HepG2 (cell line): Measurements from ENCODE around the gene ANKLE1. TPM values are rescaled to one million over a fixed set of nuclear protein-coding genes. Genes with fewer than 3 reads are reported as not detected.

Source experiments
- ATRX ChIP-seq: sonication (generic); formaldehyde crosslinking; IDR thresholded peaks from 2 replicates; pipeline ENCODE4 v1.4.0; 2020; ENCODE audit warnings: missing genetic modification reagents, borderline replicate concordance
- CBX5 ChIP-seq: sonication (generic); formaldehyde crosslinking; IDR thresholded peaks from 2 replicates; pipeline ENCODE4 v1.4.0; 2020; ENCODE audit warnings: missing genetic modification reagents, borderline replicate concordance
- HDAC2 ChIP-seq: sonication (generic); formaldehyde crosslinking; IDR thresholded peaks from 2 replicates; pipeline ENCODE4 v1.4.0; 2020; ENCODE audit warnings: missing genetic modification reagents
- HES4 ChIP-seq: sonication (generic); formaldehyde crosslinking; IDR thresholded peaks from 2 replicates; pipeline ENCODE4 v1.9.0; 2021; ENCODE audit warnings: mild to moderate bottlenecking, missing genetic modification reagents, borderline replicate concordance
- HIVEP1 ChIP-seq: sonication (generic); formaldehyde crosslinking; IDR thresholded peaks from 2 replicates; pipeline ENCODE4 v1.4.0; 2020; ENCODE audit warnings: mild to moderate bottlenecking, missing genetic modification reagents
- HOXD1 ChIP-seq: sonication (generic); formaldehyde crosslinking; IDR thresholded peaks from 2 replicates; pipeline ENCODE4 v1.5.0; 2020; ENCODE audit warnings: missing genetic modification reagents
- JARID2 ChIP-seq: sonication (generic); formaldehyde crosslinking; IDR thresholded peaks from 2 replicates; pipeline ENCODE4 v1.8.1; 2023; ENCODE audit warnings: missing genetic modification reagents, inconsistent platforms; ENCODE audit not compliant: insufficient replicate concordance
- MXI1 ChIP-seq: IDR thresholded peaks from 3 replicates; pipeline ENCODE4 v1.6.1; 2012; ENCODE audit warnings: low read depth, low read length, inconsistent platforms, borderline replicate concordance
- NAIF1 ChIP-seq: sonication (generic); formaldehyde crosslinking; IDR thresholded peaks from 2 replicates; pipeline ENCODE4 v1.5.0; 2020; ENCODE audit warnings: mild to moderate bottlenecking, missing genetic modification reagents, borderline replicate concordance
- NCOR1 ChIP-seq: fragments of 200-600 bp; sonication (generic); IDR thresholded peaks from 2 replicates; pipeline ENCODE4 v1.7.0; 2017; ENCODE audit warnings: antibody characterized with exemption, low read length, borderline replicate concordance
- NFE2 ChIP-seq: sonication (generic); formaldehyde crosslinking; IDR thresholded peaks from 2 replicates; pipeline ENCODE4 v1.4.0; 2020; ENCODE audit warnings: missing genetic modification reagents
- PAX8 ChIP-seq: sonication (generic); formaldehyde crosslinking; IDR thresholded peaks from 2 replicates; pipeline ENCODE4 v1.8.0; 2022; ENCODE audit warnings: mild to moderate bottlenecking, missing genetic modification reagents, borderline replicate concordance
- PTBP1 ChIP-seq: fragments of 200-400 bp; formaldehyde crosslinking; IDR thresholded peaks from 2 replicates; pipeline ENCODE4 v1.6.1; 2018; ENCODE audit warnings: low read length, low read depth; ENCODE audit not compliant: poor library complexity, severe bottlenecking
- TEAD3 ChIP-seq: optimal IDR thresholded peaks from 2 replicates; pipeline ENCODE3; 2016; ENCODE audit warnings: borderline replicate concordance
- ZNF441 ChIP-seq: sonication (generic); formaldehyde crosslinking; IDR thresholded peaks from 2 replicates; pipeline ENCODE4 v1.7.0; 2021; ENCODE audit warnings: missing genetic modification reagents, borderline replicate concordance
- ZNF546 ChIP-seq: sonication (generic); formaldehyde crosslinking; conservative IDR thresholded peaks from 2 replicates; pipeline ENCODE4 v1.8.1; 2023; ENCODE audit warnings: mild to moderate bottlenecking, missing genetic modification reagents
- ZNF605 ChIP-seq: sonication (generic); formaldehyde crosslinking; IDR thresholded peaks from 2 replicates; pipeline ENCODE4 v1.8.0; 2022; ENCODE audit warnings: mild to moderate bottlenecking, missing genetic modification reagents
- ZNF713 ChIP-seq: sonication (generic); formaldehyde crosslinking; IDR thresholded peaks from 2 replicates; pipeline ENCODE4 v1.4.0; 2020; ENCODE audit warnings: mild to moderate bottlenecking, missing genetic modification reagents
- polyA plus RNA-seq, 8 experiments: library from polyadenylated mRNA; depleted of rRNA in 3 of 8; stranded (reverse) in 7 of 8; unstranded in 1 of 8; fragments of >200 nt; fragmentation: Illumina TruSeq in 4 of 8; extraction: Trizol in 4 of 8; gene quantifications; 2 replicates each; pipeline versions ENCODE4 v1.2.1 to v1.2.3, GENCODE V29; 2011 to 2016; ENCODE audit warnings: low read depth in 4 of 8, missing spikeins in 1 of 8, mixed read lengths in 1 of 8; ENCODE audit not compliant: insufficient read depth in 1 of 8
- total RNA-seq, 5 experiments: library from RNA; depleted of rRNA; stranded (reverse); fragments of >200 nt; fragmentation: Illumina TruSeq; extraction: Trizol; gene quantifications; 2 replicates each; pipeline ENCODE4 v1.2.3, GENCODE V29; 2016; ENCODE audit warnings: low read depth in 1 of 5
- TF ChIP-seq, protein P1 (sequence below): sonication (generic); formaldehyde crosslinking; IDR thresholded peaks from 2 replicates; pipeline ENCODE4 v1.8.1; 2023; ENCODE audit warnings: mild to moderate bottlenecking, inconsistent platforms, moderate library complexity, missing genetic modification reagents, borderline replicate concordance
- TF ChIP-seq, protein P2 (sequence below): sonication (generic); formaldehyde crosslinking; IDR thresholded peaks from 2 replicates; pipeline ENCODE4 v1.4.0; 2020; ENCODE audit warnings: missing genetic modification reagents
- TF ChIP-seq, protein P3 (sequence below): sonication (generic); formaldehyde crosslinking; IDR thresholded peaks from 2 replicates; pipeline ENCODE4 v1.8.1; 2022; ENCODE audit warnings: mild to moderate bottlenecking, missing genetic modification reagents
- TF ChIP-seq, protein P4 (sequence below): sonication (generic); formaldehyde crosslinking; IDR thresholded peaks from 2 replicates; pipeline ENCODE4 v1.4.0; 2020; ENCODE audit warnings: missing genetic modification reagents

The ANKLE1 gene
- total and polyA plus RNA-seq, 2 of the 13 experiments (the other 11 are each of a cell fraction or from before 2014, with no cell fraction given), result 0.69 to 1.5 TPM

DNA sequence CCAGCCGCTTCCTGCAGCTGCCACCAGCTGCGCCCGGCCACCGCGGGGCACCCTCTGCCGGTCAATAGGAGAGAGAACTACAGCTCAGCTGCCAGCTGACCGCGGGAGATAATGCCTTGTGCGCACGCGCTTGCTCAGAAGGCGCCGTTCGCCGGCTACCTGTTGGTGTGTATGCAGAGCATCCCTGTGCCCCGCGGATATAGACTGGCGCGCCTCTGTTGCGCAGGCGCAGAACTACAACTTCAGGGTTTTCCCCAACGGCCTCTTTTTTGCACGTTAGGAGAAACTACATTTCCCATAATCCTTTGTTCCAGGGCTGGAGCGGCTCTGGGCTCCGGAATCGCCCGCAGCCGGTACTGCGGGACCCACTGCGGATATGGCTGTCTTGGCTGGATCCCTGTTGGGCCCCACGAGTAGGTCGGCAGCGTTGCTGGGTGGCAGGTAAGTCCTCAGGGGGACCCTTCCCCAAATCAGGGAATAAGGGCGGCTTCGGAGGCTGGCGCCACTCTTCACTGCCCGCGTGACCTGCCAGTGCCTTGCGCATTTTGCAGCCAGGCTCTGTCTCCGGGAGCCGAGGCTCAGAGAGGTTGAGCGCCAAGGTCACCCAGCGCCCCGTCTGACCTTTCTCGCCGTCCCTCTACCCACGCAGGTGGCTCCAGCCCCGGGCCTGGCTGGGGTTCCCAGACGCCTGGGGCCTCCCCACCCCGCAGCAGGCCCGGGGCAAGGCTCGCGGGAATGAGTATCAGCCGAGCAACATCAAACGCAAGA lies 24.0 kb downstream of the ANKLE1 start, which contains the start of gene MRPL34 (continued):
- no peak for TF ChIP-seq ZNF713 (CRISPR knock-in tag)
- no peak for TF ChIP-seq HES4 (CRISPR knock-in tag)
- no peak for TF ChIP-seq NCOR1
- TF ChIP-seq CBX5 (CRISPR knock-in tag), result peak; percentile 70; the same call in 1 of the 2 replicates
- no peak; the same call in 1 of the 2 replicates for TF ChIP-seq HIVEP1 (CRISPR knock-in tag)
- TF ChIP-seq PAX8 (CRISPR knock-in tag), result no peak
- TF ChIP-seq MXI1, result peak; percentile 45; the same call in 1 of the 3 replicates
- no peak; the same call in 1 of the 2 replicates for TF ChIP-seq HOXD1
- TF ChIP-seq, protein P1, sequence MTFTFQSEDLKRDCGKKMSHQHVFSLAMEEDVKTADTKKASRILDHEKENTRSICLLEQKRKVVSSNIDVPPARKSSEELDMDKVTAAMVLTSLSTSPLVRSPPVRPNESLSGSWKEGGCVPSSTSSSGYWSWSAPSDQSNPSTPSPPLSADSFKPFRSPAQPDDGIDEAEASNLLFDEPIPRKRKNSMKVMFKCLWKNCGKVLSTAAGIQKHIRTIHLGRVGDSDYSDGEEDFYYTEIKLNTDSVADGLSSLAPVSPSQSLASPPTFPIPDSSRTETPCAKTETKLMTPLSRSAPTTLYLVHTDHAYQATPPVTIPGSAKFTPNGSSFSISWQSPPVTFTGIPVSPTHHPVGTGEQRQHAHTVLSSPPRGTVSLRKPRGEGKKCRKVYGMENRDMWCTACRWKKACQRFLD (CRISPR knock-in tag), result 0 out of 2 replicates have a peak, but pooled peaks have one; percentile 62
- peak; percentile 40 for TF ChIP-seq TEAD3 (CRISPR knock-in tag)
- TF ChIP-seq JARID2 (CRISPR knock-in tag), result peak; percentile 49
- TF ChIP-seq, protein P2, sequence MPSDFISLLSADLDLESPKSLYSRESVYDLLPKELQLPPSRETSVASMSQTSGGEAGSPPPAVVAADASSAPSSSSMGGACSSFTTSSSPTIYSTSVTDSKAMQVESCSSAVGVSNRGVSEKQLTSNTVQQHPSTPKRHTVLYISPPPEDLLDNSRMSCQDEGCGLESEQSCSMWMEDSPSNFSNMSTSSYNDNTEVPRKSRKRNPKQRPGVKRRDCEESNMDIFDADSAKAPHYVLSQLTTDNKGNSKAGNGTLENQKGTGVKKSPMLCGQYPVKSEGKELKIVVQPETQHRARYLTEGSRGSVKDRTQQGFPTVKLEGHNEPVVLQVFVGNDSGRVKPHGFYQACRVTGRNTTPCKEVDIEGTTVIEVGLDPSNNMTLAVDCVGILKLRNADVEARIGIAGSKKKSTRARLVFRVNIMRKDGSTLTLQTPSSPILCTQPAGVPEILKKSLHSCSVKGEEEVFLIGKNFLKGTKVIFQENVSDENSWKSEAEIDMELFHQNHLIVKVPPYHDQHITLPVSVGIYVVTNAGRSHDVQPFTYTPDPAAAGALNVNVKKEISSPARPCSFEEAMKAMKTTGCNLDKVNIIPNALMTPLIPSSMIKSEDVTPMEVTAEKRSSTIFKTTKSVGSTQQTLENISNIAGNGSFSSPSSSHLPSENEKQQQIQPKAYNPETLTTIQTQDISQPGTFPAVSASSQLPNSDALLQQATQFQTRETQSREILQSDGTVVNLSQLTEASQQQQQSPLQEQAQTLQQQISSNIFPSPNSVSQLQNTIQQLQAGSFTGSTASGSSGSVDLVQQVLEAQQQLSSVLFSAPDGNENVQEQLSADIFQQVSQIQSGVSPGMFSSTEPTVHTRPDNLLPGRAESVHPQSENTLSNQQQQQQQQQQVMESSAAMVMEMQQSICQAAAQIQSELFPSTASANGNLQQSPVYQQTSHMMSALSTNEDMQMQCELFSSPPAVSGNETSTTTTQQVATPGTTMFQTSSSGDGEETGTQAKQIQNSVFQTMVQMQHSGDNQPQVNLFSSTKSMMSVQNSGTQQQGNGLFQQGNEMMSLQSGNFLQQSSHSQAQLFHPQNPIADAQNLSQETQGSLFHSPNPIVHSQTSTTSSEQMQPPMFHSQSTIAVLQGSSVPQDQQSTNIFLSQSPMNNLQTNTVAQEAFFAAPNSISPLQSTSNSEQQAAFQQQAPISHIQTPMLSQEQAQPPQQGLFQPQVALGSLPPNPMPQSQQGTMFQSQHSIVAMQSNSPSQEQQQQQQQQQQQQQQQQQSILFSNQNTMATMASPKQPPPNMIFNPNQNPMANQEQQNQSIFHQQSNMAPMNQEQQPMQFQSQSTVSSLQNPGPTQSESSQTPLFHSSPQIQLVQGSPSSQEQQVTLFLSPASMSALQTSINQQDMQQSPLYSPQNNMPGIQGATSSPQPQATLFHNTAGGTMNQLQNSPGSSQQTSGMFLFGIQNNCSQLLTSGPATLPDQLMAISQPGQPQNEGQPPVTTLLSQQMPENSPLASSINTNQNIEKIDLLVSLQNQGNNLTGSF (CRISPR knock-in tag), result no peak
- no peak for TF ChIP-seq PTBP1
- TF ChIP-seq, protein P3, sequence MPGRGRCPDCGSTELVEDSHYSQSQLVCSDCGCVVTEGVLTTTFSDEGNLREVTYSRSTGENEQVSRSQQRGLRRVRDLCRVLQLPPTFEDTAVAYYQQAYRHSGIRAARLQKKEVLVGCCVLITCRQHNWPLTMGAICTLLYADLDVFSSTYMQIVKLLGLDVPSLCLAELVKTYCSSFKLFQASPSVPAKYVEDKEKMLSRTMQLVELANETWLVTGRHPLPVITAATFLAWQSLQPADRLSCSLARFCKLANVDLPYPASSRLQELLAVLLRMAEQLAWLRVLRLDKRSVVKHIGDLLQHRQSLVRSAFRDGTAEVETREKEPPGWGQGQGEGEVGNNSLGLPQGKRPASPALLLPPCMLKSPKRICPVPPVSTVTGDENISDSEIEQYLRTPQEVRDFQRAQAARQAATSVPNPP (CRISPR knock-in tag), result peak; percentile 6; the same call in 1 of the 2 replicates
- TF ChIP-seq ZNF441 (CRISPR knock-in tag), result no peak
- no peak; the same call in 1 of the 2 replicates for TF ChIP-seq NAIF1 (CRISPR knock-in tag)
- TF ChIP-seq ZNF605 (CRISPR knock-in tag), result peak; percentile 71
- TF ChIP-seq, protein P4, sequence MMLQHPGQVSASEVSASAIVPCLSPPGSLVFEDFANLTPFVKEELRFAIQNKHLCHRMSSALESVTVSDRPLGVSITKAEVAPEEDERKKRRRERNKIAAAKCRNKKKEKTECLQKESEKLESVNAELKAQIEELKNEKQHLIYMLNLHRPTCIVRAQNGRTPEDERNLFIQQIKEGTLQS (CRISPR knock-in tag), result no peak
- no peak for TF ChIP-seq NFE2 (CRISPR knock-in tag)
- TF ChIP-seq HDAC2 (CRISPR knock-in tag), result peak; percentile 91
- no peak for TF ChIP-seq ATRX
- TF ChIP-seq ZNF546 (CRISPR knock-in tag), result peak; percentile 11; the same call in 1 of the 2 replicates
